H4 (cell line): ENCODE data around the gene RAB27B. TPM values are rescaled to one million over a fixed set of nuclear protein-coding genes. Genes with fewer than 3 reads are reported as not detected.
"Not testable (repeated sequence)": the region's sequence is repeated elsewhere in the genome, so short reads cannot be mapped to it uniquely, and the experiment has no call there.

Source experiments
- DNase-seq: peaks from one replicate; pipeline ENCODE4 v3.0.0-alpha.2; 2015; ENCODE audit warnings: low spot score
- total RNA-seq: library from RNA; depleted of rRNA; stranded (reverse); fragments of >200 nt; shearing (Covaris generic); gene quantifications from 2 replicates; pipeline ENCODE4 v1.2.3, GENCODE V29; 2014

Gene RAB27B
- total RNA-seq, 1 experiment from 2014 or later: 2.1 TPM

DNA sequence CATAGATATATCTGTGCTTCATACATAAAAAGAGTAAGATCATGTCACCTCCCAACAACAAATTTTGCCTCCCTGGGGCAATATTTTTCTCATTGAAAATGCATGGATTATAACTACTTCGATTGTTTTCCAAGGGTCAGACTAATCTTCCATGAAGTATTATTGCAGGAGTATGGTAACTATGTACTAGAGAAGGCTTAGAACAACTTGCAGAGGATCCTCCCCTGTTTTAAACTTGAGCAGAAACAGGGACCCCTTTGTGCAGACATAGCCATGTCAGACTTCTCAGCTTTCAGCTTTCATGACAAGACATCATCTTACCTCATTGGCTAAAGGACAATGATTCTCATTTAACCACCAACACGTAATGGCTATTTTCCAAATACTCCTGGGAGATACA is 13.2 kb upstream of the RAB27B start:
- no peak for DNase-seq

GRCh38 chr18:54820785-54821275 is 7.4 kb upstream of the RAB27B start:
- DNase-seq: not testable (repeated sequence)

DNA sequence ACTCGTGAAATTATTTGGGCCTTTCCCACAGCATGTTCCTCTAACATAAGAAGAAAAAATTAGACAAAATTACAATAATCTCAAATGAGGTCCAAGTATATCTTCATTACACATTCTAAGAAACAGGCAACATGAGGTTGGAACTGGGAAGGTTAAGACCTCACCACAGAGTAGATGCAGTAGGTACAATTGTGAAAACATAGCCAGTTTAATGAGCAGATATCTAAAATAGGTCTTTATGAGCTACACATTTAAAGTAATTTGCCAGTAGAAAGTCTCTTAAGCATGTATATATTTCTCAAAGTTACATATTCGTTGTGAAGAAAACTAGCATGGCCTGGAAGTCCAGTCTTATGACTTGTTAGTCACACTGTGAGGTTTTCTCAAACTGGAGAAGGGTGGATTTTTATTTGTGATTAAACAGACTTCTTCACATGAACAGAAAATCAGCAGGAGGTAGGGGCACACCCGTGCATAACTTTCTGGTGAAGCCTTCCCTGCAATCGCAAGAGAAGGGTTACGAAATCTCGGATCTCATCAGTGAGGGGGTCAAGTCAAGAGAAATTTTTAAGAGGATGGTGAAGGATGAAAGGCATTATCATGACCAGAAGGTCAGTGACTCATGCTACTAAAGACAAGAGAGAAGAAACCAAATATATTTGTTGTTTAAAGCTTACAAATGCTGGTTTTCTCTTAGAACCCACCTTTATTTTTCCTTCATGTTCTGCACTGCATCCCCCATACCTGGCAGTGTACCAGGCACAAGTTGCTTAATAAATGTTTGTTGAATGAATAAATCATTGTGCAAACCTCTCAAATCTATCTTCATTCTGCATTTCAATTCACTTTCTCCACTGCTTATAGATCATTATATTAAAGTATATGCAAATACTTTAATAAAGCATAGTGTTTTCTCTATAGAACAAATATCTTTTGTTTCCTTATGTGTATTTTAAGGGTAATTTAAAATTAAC is 5.1 kb upstream of the RAB27B start:
- peak; percentile 57 for DNase-seq

DNA sequence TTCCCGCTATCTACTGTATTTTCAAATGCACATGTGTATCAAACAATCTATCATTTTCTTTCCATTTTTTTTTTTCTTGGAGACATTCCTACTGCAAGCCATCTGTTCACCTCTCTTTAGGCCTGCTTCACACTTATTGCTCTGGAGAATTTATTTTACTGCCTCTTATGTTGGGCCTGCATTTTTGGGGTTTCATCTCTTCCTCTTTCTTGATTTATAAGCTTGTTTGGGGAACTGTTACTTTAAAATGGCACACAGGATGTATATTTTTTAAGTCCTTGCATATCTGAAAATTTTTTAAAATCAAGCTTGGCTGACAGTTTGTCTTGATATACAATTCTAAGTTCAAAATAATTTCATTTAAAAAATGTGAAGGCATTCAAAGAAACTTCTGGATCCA is 3.5 kb upstream of the RAB27B start:
- DNase-seq: no peak

DNA sequence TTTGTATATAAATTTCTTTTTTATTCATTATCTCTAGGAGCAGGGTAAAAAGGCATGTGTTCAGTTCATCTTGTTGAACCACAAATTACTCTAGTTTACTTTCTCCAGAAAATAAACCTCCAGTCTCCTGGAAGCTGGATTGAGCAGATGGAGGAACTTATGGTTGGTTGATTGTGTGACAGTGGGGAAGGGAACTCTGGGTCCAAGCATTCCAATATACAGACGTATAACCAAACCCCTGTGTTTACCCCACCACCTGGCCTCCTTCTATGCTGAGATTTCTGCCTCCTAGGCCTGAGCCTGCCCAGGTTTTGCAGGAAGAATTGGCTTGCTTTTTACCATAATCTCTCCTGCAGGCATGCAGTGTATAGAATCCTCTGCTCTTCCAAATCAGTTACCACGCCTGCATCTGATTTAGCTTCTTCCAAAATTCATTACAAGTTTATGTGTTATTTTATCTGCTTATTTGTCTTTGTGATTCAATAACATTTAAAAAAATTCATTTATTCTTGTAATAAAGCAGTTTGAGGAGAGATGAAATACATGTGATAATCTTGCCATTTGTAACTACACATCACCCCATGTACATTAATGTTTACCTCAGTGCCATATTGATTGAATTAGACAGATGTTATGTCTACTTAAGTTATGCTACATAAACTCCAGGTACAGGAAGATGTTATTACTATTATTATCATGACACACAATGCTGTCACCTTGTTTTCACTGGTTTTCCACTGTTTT is 2.5 kb upstream of the RAB27B start:
- peak; percentile 11 for DNase-seq

DNA sequence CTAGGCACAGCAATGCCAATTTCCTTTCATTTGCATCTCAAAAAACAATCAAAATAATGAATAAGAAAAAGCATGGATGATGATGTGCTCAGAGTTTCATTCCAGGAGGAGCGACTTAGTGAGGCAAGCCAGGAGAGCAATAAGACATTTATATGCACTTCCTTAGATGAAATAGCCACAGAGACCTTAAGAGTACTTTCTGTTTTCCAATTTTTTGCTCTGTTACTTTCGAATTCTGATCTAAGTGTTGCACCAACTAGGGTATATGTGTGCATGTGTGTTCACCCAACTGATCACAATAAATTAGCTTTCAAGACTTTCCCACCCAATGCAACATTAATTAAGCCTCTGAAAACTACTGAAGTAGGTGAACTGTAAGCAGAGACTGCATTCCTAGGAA is 709 bp downstream of the RAB27B start:
- DNase-seq: no peak

DNA sequence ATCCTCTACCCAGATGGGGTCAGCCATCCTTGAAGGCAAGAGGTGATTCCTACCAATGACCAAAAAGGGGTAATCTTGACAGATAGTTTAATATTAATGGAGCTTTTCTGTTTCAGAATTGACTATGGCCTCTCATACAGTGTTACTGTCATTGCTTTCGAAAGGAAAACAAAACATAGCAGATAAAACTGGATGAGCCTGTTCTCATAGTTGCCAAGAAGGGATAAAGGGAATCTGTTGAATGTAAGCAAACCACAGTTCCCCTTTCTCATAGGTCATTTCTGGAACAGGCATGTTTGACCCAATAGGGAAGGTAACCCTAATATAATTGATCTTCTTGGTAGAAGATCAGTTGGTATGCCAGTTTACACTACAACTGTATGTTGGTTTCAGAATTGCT is 1.6 kb downstream of the RAB27B start:
- no peak for DNase-seq

DNA sequence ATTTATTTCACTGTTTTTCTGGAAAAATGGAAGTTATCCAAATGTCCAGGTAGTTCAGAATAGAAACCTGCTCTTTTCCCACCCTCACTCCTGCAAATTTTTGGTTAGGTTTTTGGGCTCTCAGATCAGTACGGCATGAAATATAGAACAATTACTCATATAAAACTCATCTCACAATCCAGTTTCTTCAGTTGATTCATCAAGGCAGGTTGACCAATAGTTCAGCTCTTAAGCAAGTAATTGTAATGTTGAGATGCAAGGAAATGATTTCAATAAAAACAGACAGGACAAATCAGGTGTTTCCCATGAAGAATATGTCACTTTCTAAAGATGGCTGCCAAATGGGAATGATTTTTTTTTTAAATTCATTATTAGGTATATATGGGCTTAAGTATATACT is 2.0 kb downstream of the RAB27B start:
- DNase-seq: no peak

DNA sequence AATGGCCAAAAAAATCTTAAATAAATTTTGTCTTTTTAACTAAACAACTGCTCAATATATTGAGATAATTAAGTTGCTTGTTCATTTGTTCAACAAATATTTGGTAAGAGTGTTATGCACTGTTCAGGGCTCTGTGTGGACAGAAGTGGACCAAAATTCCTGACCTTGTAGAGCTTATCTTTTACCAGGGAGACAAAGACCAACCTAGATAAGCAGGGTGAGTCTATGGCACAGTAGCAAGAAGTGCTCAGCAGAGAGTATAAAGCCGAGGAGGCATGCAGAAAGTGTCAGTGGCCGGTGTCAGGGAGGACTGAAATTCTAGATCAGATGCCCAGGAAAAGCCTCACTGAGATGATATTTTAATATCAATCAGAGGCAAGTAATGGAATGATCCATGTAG is 2.6 kb downstream of the RAB27B start:
- no peak for DNase-seq

- DNase-seq: no peak
Measured at GRCh38 chr18:54835944-54836343, 7.7 kb downstream of the RAB27B start.

DNA sequence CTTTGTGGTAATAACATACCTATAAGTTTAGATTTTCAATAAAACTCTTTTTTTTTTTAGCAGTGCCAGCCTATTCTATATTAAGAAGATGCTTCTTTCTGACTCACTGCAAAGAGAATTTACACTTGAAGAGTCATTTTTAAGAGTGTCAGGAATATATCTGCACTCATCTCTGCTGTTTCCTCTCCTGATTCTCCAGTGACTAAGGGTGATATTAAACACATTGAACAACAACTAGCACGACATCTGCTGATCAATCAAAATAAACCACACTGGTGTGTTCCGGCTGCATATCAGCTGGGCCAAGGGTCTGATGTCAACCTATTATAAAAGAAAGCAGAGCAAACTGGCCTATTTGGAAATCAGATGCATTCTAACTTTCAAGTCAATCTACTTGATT is 15.0 kb downstream of the RAB27B start:
- no peak for DNase-seq

- DNase-seq: no peak
Measured at GRCh38 chr18:54845787-54846186, 17.5 kb downstream of the RAB27B start.

DNA sequence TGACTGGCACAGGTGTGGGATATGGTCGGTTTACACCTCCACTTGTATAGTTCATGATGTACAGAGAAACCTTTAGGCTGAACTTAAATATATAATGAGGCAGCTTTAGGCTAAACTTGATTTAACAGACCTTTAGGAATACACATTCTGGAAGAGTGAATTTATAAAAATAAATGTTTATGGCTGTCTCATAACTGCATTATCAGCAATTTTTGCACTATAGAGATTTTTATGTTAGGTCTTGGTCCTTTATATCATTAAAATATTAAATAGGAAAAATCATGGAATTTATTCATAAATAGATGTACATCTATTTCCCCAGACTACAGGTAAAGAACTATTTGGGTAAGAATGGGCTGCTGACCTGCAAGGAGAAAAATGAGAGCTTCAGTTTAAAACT is 19.8 kb downstream of the RAB27B start:
- DNase-seq: no peak

GRCh38 chr18:54849683-54850082 is 21.4 kb downstream of the RAB27B start:
- no peak for DNase-seq

DNA sequence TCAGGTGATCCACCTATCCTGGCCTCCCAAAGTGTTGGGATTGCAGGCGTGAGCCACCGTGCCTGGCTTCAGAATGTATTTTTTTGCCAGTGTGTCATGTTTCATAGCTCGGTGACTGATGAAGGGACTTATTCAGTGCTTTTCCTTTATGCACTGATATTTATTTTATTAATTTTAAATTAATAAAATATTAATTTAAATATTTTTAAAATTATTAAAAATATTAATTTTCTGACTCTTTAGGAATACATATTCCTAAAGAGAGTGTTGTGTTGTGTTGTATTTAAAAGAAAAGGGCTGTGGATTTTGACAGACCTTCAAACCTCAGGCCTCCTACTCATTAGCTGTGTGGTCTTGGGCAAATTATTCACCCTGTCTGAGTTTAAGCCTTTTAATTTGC is 22.3 kb downstream of the RAB27B start:
- no peak for DNase-seq

DNA sequence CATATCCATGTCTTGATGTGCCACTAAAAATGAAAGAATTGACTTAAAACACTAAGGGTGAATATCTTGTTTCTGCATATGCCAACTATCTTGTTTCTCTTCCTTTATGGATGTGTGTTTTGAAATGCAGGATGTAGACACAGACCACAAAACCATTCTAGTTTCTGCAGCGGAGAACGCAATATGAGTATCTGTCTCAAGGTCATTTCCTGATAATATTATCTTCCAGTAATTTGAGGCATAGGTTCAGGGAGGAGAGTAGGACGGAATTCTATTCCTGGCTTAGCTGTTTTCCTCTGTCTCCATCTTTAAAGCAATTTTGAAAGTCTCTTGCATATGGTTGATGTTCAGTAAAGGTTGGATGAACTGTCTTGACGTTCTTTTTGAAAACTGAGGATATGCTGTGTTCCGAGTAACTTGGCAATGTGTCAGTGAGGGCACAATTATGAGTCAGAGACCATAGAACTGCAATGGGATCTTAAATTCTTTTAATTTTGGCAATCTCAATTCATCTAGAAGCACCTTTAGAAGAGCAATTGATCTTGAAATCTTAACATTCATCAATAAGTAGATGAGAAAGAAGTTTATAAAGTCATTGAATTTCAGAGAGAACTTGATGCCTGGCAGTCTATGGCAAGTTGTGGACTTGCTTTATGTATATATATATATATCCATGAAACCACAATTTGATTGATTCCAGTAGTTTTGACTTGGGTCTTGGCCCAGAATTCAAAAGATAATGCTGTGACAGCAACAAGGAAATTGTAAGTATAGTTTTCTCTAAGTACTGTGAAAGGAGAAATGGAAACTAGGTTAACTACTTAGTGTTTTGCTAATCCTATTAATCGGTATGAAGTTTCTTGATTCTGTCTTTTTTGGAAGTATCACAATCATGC is 24.8 kb downstream of the RAB27B start:
- no peak for DNase-seq

- DNase-seq: not testable (repeated sequence)
Measured at GRCh38 chr18:54855050-54855449, 26.8 kb downstream of the RAB27B start.

DNA sequence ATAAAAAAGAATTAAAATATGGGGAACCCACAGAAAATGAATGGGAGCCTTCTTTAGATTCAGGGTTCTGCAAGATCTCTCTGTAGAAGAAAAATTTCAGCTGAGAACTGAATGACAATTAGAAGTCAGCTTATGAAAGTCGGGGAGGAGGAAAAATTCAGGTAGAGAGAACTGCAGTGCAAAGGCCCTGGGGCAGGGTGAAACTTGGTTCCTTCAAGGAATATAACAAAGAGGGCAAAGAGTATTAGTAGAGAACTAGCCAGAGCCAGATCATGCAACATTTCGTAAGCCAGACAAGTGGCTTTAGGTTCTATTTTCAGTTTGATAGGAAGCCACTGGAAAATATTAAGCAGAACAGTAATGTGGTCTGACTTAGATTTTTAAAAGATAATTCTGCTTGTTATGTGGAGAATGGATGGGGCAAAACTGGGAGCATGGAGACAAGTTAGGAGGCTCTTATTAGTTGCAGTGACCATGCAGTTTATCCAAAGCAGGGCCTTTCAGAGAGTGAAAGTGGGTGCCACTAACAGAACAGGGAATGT is 27.9 kb downstream of the RAB27B start:
- no peak for DNase-seq

DNA sequence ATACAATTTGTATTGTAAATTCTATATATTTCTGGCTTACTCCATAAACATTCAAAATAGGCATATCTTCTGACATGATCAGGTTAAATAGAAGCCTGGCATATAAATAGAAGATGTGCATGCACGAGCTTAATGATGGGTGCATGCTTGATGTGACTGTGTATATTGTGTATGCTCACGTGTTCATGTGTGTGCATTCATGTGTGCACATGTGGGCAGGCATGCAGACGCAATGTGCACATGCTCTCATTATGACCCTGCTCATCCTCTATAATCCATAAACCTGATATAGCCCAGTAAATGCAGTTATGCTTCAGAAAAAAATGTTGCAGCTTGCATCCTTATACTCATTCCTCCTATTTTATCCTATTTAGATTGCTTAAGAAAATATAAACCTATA is 29.2 kb downstream of the RAB27B start:
- DNase-seq: no peak

DNA sequence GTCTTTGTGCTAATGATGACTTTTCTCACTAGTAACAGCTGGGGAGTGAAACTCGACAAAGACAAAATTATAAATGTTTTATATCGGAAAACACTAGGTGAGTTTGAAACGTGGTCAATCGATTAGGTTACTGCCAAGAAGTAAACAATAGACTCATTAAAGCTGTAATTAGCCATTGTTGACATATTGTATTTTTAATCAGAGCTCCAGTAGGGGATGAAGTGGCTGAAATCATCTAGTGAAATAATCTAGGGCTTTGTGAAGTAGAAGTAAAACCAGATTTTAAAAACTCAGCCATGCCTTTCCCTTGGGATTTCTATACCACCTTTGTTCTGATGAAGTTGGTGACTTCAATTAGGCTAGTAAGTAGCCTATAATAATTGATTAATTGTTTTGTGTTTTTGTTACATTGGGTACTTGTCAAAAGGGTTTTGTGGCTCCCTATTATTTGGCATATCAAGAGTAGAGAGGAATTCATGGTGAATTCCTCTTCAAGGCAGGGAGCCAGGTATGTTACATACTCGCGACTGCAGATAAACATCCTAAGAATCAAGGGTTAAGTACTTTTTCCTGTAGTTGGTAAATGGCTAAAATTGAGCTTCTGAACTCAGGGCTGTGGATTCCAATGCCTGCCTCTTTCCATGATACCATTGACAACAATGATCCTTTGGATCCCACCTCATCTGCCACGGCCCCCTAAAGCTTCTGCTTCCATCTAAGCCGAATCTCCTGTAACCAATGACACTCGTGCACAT is 31.6 kb downstream of the RAB27B start:
- DNase-seq: no peak

GRCh38 chr18:54860941-54861340 is 32.7 kb downstream of the RAB27B start:
- no peak for DNase-seq
